Common myeloid progenitor, CD34-positive (primary cell): ENCODE data around the gene CDC42EP4.

ENCODE experiments used
- CTCF ChIA-PET: fragments of 350-600 bp; sonication (Branson Sonifier 250); formaldehyde crosslinking; loops from one replicate; lab custom pipeline; 2021; ENCODE audit warnings: antibody characterized with exemption; lab: Charles Lee
- POLR2A ChIA-PET: fragments of 350-600 bp; sonication (Branson Sonifier 250); formaldehyde crosslinking; loops from one replicate; lab custom pipeline; 2021; ENCODE audit warnings: antibody characterized with exemption; lab: Charles Lee
- DNase-seq, 3 donors: peaks; one replicate each; pipeline versions ENCODE4 v3.0.0 to v3.0.0-alpha.2; 2013
- H3K27ac ChIP-seq, 2 experiments: 1 replicate in 1 of 2; 2 replicates in 1 of 2; pipeline ENCODE4 v1.7.0; 2013; ENCODE audit warnings: inconsistent platforms in 2 of 2, low read length in 2 of 2, mild to moderate bottlenecking in 2 of 2, low read depth in 1 of 2, moderate library complexity in 1 of 2; ENCODE audit not compliant: severe bottlenecking in 2 of 2, insufficient read depth in 1 of 2, poor library complexity in 1 of 2
- H3K27me3 ChIP-seq, 5 experiments: replicated peaks in 2 of 5; 1 replicate in 3 of 5; 2 replicates in 2 of 5; pipeline versions ENCODE4 v1.6.1 to v1.7.0; 2013; ENCODE audit warnings: low read length in 4 of 5, mild to moderate bottlenecking in 2 of 5, moderate library complexity in 2 of 5, inconsistent platforms in 1 of 5; ENCODE audit not compliant: insufficient read depth in 5 of 5, control insufficient read depth in 4 of 5
- H3K36me3 ChIP-seq, 4 experiments: 1 replicate in 2 of 4; 2 replicates in 2 of 4; pipeline versions ENCODE4 v1.6.1 to v1.7.0; 2013; ENCODE audit warnings: low read length in 3 of 4, control low read depth in 1 of 4, mild to moderate bottlenecking in 1 of 4; ENCODE audit not compliant: control insufficient read depth in 4 of 4, insufficient read depth in 4 of 4
- H3K4me1 ChIP-seq, 4 experiments: 1 replicate in 3 of 4; 2 replicates in 1 of 4; pipeline versions ENCODE4 v1.6.1 to v1.7.1; 2013; ENCODE audit warnings: low read length in 3 of 4, mild to moderate bottlenecking in 3 of 4, control low read depth in 1 of 4, inconsistent platforms in 1 of 4, moderate library complexity in 1 of 4; ENCODE audit not compliant: control insufficient read depth in 4 of 4, insufficient read depth in 4 of 4; ENCODE audit errors: control extremely low read depth in 1 of 4
- H3K4me3 ChIP-seq, 7 experiments: 1 replicate in 4 of 7; 2 replicates in 3 of 7; pipeline versions ENCODE4 v1.5.1 to v1.7.0; 2013; ENCODE audit warnings: mild to moderate bottlenecking in 7 of 7, low read length in 6 of 7, moderate library complexity in 6 of 7, inconsistent platforms in 2 of 7, low read depth in 2 of 7, control low read depth in 1 of 7; ENCODE audit not compliant: insufficient read depth in 4 of 7, control insufficient read depth in 1 of 7; ENCODE audit errors: extremely low read depth in 1 of 7
- H3K9me3 ChIP-seq, 5 experiments: 1 replicate in 4 of 5; 2 replicates in 1 of 5; pipeline versions ENCODE4 v1.6.1 to v1.7.1; 2013; ENCODE audit warnings: low read length in 4 of 5, mild to moderate bottlenecking in 2 of 5, inconsistent platforms in 1 of 5, low read depth in 1 of 5, moderate library complexity in 1 of 5; ENCODE audit not compliant: control insufficient read depth in 4 of 5, insufficient read depth in 2 of 5; ENCODE audit errors: control extremely low read depth in 1 of 5
- WGBS: methylation state at CpG from one replicate; pipeline ENCODE4 v1.1.5; 2013; ENCODE audit not compliant: insufficient coverage; 5-methylcytosine and 5-hydroxymethylcytosine counted together

The CDC42EP4 gene

GRCh38 chr17:73357318-73357717, 45.5 kb upstream of the CDC42EP4 start:
- no peaks in the 10 kb centered on the region for H3K9me3 ChIP-seq
- H3K27ac ChIP-seq: no peak overlapping the region
- H3K4me3 ChIP-seq: no peak overlapping the region
- POLR2A ChIA-PET: no interaction called here
- 94% methylated on average over 5 of the region's 9 CpGs for WGBS
- CTCF ChIA-PET: interaction anchor here (0.9 to 1.1 kb wide), 3 partner anchors 9 to 12 kb away, joined by 3 to 4 read pairs (median 3); no protein-coding TSS in a partner anchor
- no peaks in the 10 kb centered on the region for H3K4me1 ChIP-seq
- H3K36me3 ChIP-seq: peaks cover 0 to 5% (median 0%) of the 10 kb centered on the region in 4 experiments
- DNase-seq: no peak
- H3K27me3 ChIP-seq: no peaks in the 10 kb centered on the region

DNA sequence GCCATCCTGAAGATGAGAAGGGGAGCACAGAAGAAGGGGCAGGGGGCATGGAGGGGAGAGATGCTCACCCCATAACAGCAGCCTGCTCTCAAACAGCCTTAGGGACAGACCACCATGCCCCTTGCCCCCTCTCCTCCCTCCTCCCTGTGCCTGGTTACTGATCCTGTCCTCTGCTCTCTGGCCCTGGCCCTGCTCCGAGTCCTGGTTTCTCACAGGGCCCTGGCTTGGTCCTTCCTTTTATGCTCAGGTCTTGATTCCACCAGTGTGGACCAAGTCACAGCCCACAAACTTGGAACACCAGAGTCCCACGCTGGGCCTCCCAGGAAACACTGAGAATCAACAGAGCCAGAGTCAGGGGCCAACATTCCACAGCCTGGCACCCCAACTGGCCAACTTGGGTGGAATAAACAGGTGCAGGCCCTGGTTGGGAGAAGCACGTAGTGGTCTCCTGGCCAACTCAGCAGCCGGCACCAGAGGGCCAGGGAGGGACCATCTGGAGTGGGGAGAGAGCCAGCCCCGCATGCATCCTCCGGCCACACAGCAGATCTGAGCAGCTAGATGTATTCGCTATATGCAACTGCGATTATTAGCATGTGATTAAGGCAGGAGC, 44.9 kb upstream of the CDC42EP4 start:
- Histone ChIP-seq H3K4me3 (no peak overlapping the region), H3K36me3 (peaks cover 0 to 7% (median 0%) of the 10 kb centered on the region in 4 experiments), H3K4me1 (no peaks in the 10 kb centered on the region), H3K27ac (no peak overlapping the region), H3K9me3 (no peaks in the 10 kb centered on the region), H3K27me3 (no peaks in the 10 kb centered on the region)
- WGBS: 86% methylated on average over 8 of the region's 8 CpGs
- ChIA-PET POLR2A (no interaction called here), CTCF (interaction anchor here (0.9 to 1.8 kb wide), 3 partner anchors 10 to 14 kb away, joined by 3 to 4 read pairs (median 3); no protein-coding TSS in a partner anchor)
- no peak for DNase-seq

DNA sequence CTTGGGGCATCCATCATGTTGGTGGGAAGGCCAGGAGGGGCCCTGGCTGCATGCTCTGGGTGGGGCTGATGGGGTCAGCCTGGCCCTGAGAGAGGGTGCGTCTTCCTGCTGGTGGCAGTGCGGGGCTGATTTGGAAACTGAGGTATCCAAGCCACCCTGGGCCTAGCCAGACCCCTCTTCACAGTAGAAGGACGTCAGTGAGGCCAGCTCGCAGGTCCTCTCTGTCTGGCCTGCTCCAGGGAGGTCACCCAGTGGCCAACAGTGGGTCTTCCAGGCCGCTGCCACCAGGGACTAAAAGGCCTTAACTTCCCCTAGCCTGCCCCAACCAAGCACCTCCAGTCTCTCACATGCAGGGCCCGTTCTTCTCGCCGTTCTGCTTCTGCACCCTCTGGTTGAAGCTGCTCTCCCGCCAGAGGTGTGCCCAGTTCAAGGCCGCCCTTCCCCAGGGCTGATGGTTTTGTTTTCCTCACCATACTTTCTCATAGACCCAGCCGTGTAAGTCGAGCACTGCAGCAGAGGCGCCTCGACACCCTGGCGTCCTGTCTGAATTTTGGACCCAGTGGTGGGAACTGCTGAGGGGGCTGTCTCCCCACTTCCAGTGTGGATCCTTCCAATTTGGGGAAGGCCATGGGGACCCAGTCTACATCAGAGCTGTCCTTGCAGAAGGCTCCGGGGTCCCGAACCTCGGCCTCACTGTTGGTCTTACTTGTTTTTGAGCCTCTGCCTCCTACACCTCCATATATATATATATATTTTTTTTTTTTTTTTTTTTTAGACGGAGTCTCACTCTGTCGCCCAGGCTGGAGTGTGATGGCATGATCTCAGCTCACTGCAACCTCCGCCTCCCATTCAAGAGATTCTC, 42.9 kb upstream of the CDC42EP4 start:
- no peak overlapping the region for H3K27ac ChIP-seq
- H3K27me3 ChIP-seq: no peaks in the 10 kb centered on the region
- peaks cover 0 to 10% (median 0%) of the 10 kb centered on the region in 4 experiments for H3K36me3 ChIP-seq
- 97% methylated on average over 16 of the region's 21 CpGs for WGBS
- ChIA-PET CTCF (interaction anchor here (1.5 to 1.8 kb wide), 2 partner anchors 12 to 15 kb away, joined by 4 to 6 read pairs; no protein-coding TSS in a partner anchor), POLR2A (no interaction called here)
- H3K4me3 ChIP-seq: no peak overlapping the region
- no peak for DNase-seq
- H3K4me1 ChIP-seq: no peaks in the 10 kb centered on the region
- no peaks in the 10 kb centered on the region for H3K9me3 ChIP-seq

GRCh38 chr17:73352261-73352660, 40.5 kb upstream of the CDC42EP4 start:
- H3K27me3 ChIP-seq: no peaks in the 10 kb centered on the region
- 96% methylated on average over 12 of the region's 13 CpGs for WGBS
- H3K9me3 ChIP-seq: no peaks in the 10 kb centered on the region
- ChIA-PET CTCF (no interaction called here), POLR2A (no interaction called here)
- no peaks in the 10 kb centered on the region for H3K4me1 ChIP-seq
- DNase-seq: no peak
- H3K4me3 ChIP-seq: no peak overlapping the region
- peaks cover 0 to 15% (median 0%) of the 10 kb centered on the region in 4 experiments for H3K36me3 ChIP-seq
- no peak overlapping the region for H3K27ac ChIP-seq

GRCh38 chr17:73351764-73352163, 40.0 kb upstream of the CDC42EP4 start:
- Histone ChIP-seq H3K27me3 (no peaks in the 10 kb centered on the region), H3K36me3 (peaks cover 0 to 15% (median 0%) of the 10 kb centered on the region in 4 experiments), H3K4me3 (no peak overlapping the region), H3K9me3 (no peaks in the 10 kb centered on the region), H3K27ac (no peak overlapping the region), H3K4me1 (no peaks in the 10 kb centered on the region)
- ChIA-PET POLR2A (no interaction called here), CTCF (no interaction called here)
- WGBS: 90% methylated on average over 2 of the region's 3 CpGs
- DNase-seq: no peak

GRCh38 chr17:73350864-73351263, 39.1 kb upstream of the CDC42EP4 start:
- H3K36me3 ChIP-seq: peaks cover 0 to 12% (median 0%) of the 10 kb centered on the region in 4 experiments
- no peak overlapping the region for H3K27ac ChIP-seq
- H3K4me3 ChIP-seq: no peak overlapping the region
- H3K4me1 ChIP-seq: no peaks in the 10 kb centered on the region
- no peak for DNase-seq
- WGBS: 100% methylated on average over 1 of the region's 5 CpGs
- POLR2A ChIA-PET: no interaction called here
- CTCF ChIA-PET: no interaction called here
- no peaks in the 10 kb centered on the region for H3K27me3 ChIP-seq
- no peaks in the 10 kb centered on the region for H3K9me3 ChIP-seq

DNA sequence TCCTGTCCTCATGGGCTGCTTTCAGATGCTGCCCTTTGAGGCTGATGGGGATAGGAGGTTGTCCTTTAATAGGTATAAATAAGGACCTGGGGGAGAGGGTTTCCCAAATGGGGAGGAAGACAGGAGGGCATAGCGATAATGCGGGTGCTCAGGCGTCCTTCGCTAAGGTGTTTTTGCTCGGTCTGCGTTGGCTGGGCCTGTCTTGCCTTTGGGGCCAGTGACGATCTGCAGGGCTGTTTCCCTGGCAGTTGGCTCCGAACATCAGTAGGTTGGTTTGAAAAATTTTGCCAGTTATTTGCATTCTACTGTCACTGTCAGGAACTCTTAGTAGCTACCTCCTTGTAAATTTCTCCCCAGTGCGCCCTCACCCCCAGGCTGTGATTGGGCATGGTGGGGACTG, 37.8 kb upstream of the CDC42EP4 start:
- no peak overlapping the region for H3K27ac ChIP-seq
- no peaks in the 10 kb centered on the region for H3K27me3 ChIP-seq
- peaks cover 0 to 11% (median 0%) of the 10 kb centered on the region in 4 experiments for H3K36me3 ChIP-seq
- ChIA-PET POLR2A (interaction anchor here (1.1 kb wide), 1 partner anchor 27 kb away, joined by 3 read pairs; no protein-coding TSS in a partner anchor), CTCF (interaction anchor here (1.0 to 1.3 kb wide), 3 partner anchors 8 to 58 kb away, joined by 3 to 4 read pairs (median 3); no protein-coding TSS in a partner anchor)
- no peak overlapping the region for H3K4me3 ChIP-seq
- no peaks in the 10 kb centered on the region for H3K4me1 ChIP-seq
- no peaks in the 10 kb centered on the region for H3K9me3 ChIP-seq
- WGBS: 99% methylated on average over 9 of the region's 9 CpGs
- DNase-seq: no peak
